ENCODE results near the gene ATXN10.
"Not testable (repeated sequence)": the region's sequence is repeated elsewhere in the genome, so short reads cannot be mapped to it uniquely, and the experiment has no call there.

The ATXN10 gene

GRCh38 chr22:45645150-45645525, 26.5 kb upstream of the ATXN10 start:
- DNase-seq: no peak

- peak; percentile 71 to 75 for DNase-seq
Measured at GRCh38 chr22:45645526-45646414, 25.9 kb upstream of the ATXN10 start.

GRCh38 chr22:45647532-45648225, 24.0 kb upstream of the ATXN10 start:
- DNase-seq: no peak

- no peak for DNase-seq
Measured at GRCh38 chr22:45648301-45649117, 23.1 kb upstream of the ATXN10 start.

- no peak for DNase-seq
Measured at GRCh38 chr22:45649809-45650208, 21.8 kb upstream of the ATXN10 start.

GRCh38 chr22:45650721-45651120, 20.9 kb upstream of the ATXN10 start:
- no peak for DNase-seq

- DNase-seq: no peak
Measured at GRCh38 chr22:45651931-45652528, 19.6 kb upstream of the ATXN10 start.

GRCh38 chr22:45656577-45656976, 15.1 kb upstream of the ATXN10 start:
- DNase-seq: no peak

- DNase-seq: no peak
Measured at GRCh38 chr22:45657701-45658100, 13.9 kb upstream of the ATXN10 start.

GRCh38 chr22:45664136-45664646, 7.4 kb upstream of the ATXN10 start:
- no peak for DNase-seq

- DNase-seq: no peak
Measured at GRCh38 chr22:45667486-45667885, 4.1 kb upstream of the ATXN10 start.

GRCh38 chr22:45670363-45670762, 1.3 kb upstream of the ATXN10 start:
- not testable (repeated sequence) for DNase-seq

- DNase-seq: no peak
Measured at GRCh38 chr22:45670981-45671782, 452 bp upstream of the ATXN10 start.

- DNase-seq: no peak
Measured at GRCh38 chr22:45672564-45673481, 1.2 kb downstream of the ATXN10 start.

- no peak for DNase-seq
Measured at GRCh38 chr22:45673482-45674175, 2.0 kb downstream of the ATXN10 start.

- no peak for DNase-seq
Measured at GRCh38 chr22:45676024-45676423, 4.4 kb downstream of the ATXN10 start.

- no peak for DNase-seq
Measured at GRCh38 chr22:45677063-45677462, 5.4 kb downstream of the ATXN10 start.

- no peak for DNase-seq
Measured at GRCh38 chr22:45678961-45679912, 7.6 kb downstream of the ATXN10 start.

All from CD4-positive, alpha-beta T cell treated with Interleukin-4 for 1 hour (primary cell).